ENCODE measurements around the gene POLR2H. TPM values are rescaled to one million over a fixed set of nuclear protein-coding genes. Genes with fewer than 3 reads are reported as not detected.

POLR2H gene
- total RNA-seq, 5 donors from 2014 or later (not counting 1 experiment from before 2014, with no cell fraction given), result 33.0 to 75.1 (median 53.3) TPM

DNA sequence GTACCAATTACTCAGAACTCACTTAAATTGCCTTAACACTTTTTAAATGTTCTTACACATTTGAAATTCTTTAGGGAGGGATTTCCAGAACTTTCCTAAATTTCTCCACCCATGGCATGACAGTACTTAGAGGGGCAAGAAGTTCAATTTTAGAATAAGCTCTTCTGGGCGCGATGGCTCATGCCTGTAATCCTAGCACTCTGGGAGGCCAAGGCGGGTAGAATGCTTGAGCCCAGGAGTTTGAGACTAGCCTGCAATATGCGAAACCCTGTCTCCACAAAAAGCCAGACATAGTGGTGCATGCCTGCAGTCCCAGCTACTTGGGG lies 13.5 kb upstream of the POLR2H start:
- ChIA-PET POLR2A (no interaction called here), CTCF (interaction anchor here in 1 of 2 donors (0.8 kb wide), 1 partner anchor 1499 kb away, joined by 4 read pairs; no protein-coding TSS in a partner anchor)
- Mint-ChIP-seq H3K36me3 (peaks cover 3% of the 10 kb centered on the region), H3K9me3 (no peaks in the 10 kb centered on the region), H3K27ac (no peak overlapping the region), H3K4me1 (no peaks in the 10 kb centered on the region), H3K4me3 (no peak overlapping the region), H3K27me3 (no peaks in the 10 kb centered on the region)
- H3K4me3 ChIP-seq (ENCODE audit: control insufficient read depth in 1 of 2, extremely low read depth in 1 of 2, low read length in 1 of 2), result no peak overlapping the region
- 94% methylated on average over 4 of the region's 4 CpGs for WGBS (ENCODE audit: insufficient coverage)
- H3K36me3 ChIP-seq (ENCODE audit: control insufficient read depth in 2 of 2, extremely low read depth in 1 of 2, insufficient read depth in 1 of 2, low read length in 1 of 2), result peaks cover 0 to 7% of the 10 kb centered on the region in 2 donors
- H3K9me3 ChIP-seq, result no peaks in the 10 kb centered on the region
- no peak for ATAC-seq (replicated peaks in 1 of 4)
- H3K27me3 ChIP-seq (replicated peaks in 1 of 2; ENCODE audit: control insufficient read depth in 2 of 2, extremely low read depth in 1 of 2, insufficient read depth in 2 of 2, low read length in 1 of 2), result no peaks in the 10 kb centered on the region
- H3K27ac ChIP-seq (ENCODE audit: low read length), result no peak overlapping the region
- DNase-seq, result no peak
- H3K4me1 ChIP-seq (ENCODE audit: control insufficient read depth in 1 of 2, extremely low read depth in 1 of 2, insufficient read depth in 2 of 2, low read length in 2 of 2), result no peaks in the 10 kb centered on the region

DNA sequence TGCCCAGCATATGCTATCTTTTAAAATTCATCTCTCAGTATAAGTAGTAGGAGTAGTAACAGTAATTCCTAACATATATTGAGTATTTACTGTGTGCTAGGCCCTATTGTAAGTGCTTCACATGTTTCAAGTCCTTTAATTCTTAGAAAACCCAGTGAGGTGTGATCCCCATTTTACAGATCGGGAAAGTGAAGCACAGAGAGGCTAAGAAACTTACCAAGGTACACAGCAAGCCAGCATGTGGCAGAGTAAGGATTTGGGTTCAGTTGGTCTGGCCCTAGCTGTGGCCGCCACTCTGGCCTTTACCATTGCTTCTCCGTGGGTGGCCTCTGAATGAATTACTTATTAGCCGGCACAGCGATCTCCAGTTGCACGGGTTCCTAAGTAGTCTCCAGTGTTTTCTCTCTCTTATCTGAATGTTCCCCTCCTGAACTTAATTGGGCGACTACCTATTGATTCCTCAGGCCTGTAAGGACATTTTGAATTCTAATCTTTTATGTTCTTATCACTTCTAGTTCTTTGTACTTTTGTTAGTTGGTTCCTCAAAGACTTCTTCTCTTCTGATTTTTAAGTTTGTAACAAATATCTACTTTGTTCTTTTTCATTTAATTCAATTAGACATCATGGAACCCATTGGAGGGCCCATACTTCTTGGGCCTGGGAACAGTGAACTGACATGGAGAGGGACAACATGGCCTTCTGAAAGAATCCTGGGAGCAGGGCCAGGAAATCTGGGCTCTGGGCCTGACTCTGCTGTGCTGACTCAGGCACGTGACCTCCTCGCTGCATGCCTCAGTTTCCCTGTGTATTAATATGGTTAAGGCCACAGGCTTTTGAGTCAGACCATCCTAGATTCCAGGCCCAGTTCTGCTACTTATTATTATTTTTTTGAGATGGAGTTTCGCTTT lies 11.7 kb upstream of the POLR2H start:
- Mint-ChIP-seq H3K4me3 (no peak overlapping the region), H3K27ac (no peak overlapping the region), H3K9me3 (no peaks in the 10 kb centered on the region), H3K36me3 (no peaks in the 10 kb centered on the region), H3K27me3 (no peaks in the 10 kb centered on the region), H3K4me1 (peaks cover 0 to 4% (median 0%) of the 10 kb centered on the region in 3 donors)
- ATAC-seq (replicated peaks in 1 of 4), result no peak
- DNase-seq, result no peak
- peaks cover 0 to 10% of the 10 kb centered on the region in 2 experiments for H3K4me1 ChIP-seq (ENCODE audit: control insufficient read depth in 1 of 2, extremely low read depth in 1 of 2, insufficient read depth in 2 of 2, low read length in 2 of 2)
- H3K27me3 ChIP-seq (replicated peaks in 1 of 2; ENCODE audit: control insufficient read depth in 2 of 2, extremely low read depth in 1 of 2, insufficient read depth in 2 of 2, low read length in 1 of 2), result peaks cover 0 to 3% of the 10 kb centered on the region in 2 experiments
- H3K36me3 ChIP-seq (ENCODE audit: control insufficient read depth in 2 of 2, extremely low read depth in 1 of 2, insufficient read depth in 1 of 2, low read length in 1 of 2), result no peaks in the 10 kb centered on the region
- WGBS (ENCODE audit: insufficient coverage), result no CpG with 5 or more reads among the region's 10 CpGs
- H3K9me3 ChIP-seq, result no peaks in the 10 kb centered on the region
- ChIA-PET POLR2A (no interaction called here), CTCF (no interaction called here)
- no peak overlapping the region for H3K4me3 ChIP-seq (ENCODE audit: control insufficient read depth in 1 of 2, extremely low read depth in 1 of 2, low read length in 1 of 2)
- no peak overlapping the region for H3K27ac ChIP-seq (ENCODE audit: low read length)

DNA sequence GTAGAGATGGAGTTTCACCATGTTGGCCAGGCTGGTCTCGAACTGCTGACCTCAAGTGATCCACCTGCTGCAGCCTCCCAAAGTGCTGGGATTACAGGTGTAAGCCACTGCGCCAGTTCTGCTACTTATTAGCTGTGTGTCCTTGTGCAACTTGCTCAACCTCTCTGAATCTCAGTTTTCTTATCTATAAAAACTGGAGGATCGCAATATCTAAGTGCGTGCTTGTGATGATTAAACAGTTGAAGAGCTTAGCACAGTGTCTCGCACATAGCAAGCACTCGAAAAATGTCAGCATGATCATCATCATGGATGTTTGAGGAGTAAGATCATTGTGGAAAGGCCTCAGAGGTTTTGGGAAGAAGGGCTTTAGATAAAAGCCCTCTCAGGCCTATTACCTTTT lies 10.9 kb upstream of the POLR2H start:
- no peaks in the 10 kb centered on the region for H3K9me3 Mint-ChIP-seq
- no peak overlapping the region for H3K27ac ChIP-seq (ENCODE audit: low read length)
- H3K27me3 Mint-ChIP-seq, result no peaks in the 10 kb centered on the region
- no peaks in the 10 kb centered on the region for H3K9me3 ChIP-seq
- H3K27me3 ChIP-seq (replicated peaks in 1 of 2; ENCODE audit: control insufficient read depth in 2 of 2, extremely low read depth in 1 of 2, insufficient read depth in 2 of 2, low read length in 1 of 2), result peaks cover 0 to 3% of the 10 kb centered on the region in 2 experiments
- H3K36me3 Mint-ChIP-seq, result no peaks in the 10 kb centered on the region
- ChIA-PET CTCF (interaction anchor here in 1 of 2 donors (1.1 kb wide), 1 partner anchor 21 kb away, joined by 4 read pairs; no protein-coding TSS in a partner anchor), POLR2A (no interaction called here)
- no peak overlapping the region for H3K27ac Mint-ChIP-seq
- no peak for ATAC-seq (replicated peaks in 1 of 4)
- 100% methylated on average over 3 of the region's 6 CpGs for WGBS (ENCODE audit: insufficient coverage)
- H3K4me3 ChIP-seq (ENCODE audit: control insufficient read depth in 1 of 2, extremely low read depth in 1 of 2, low read length in 1 of 2), result no peak overlapping the region
- no peak for DNase-seq
- H3K4me1 ChIP-seq (ENCODE audit: control insufficient read depth in 1 of 2, extremely low read depth in 1 of 2, insufficient read depth in 2 of 2, low read length in 2 of 2), result peaks cover 0 to 10% of the 10 kb centered on the region in 2 experiments
- H3K36me3 ChIP-seq (ENCODE audit: control insufficient read depth in 2 of 2, extremely low read depth in 1 of 2, insufficient read depth in 1 of 2, low read length in 1 of 2), result no peaks in the 10 kb centered on the region
- no peak overlapping the region for H3K4me3 Mint-ChIP-seq
- peaks cover 0 to 4% (median 0%) of the 10 kb centered on the region in 3 donors for H3K4me1 Mint-ChIP-seq

DNA sequence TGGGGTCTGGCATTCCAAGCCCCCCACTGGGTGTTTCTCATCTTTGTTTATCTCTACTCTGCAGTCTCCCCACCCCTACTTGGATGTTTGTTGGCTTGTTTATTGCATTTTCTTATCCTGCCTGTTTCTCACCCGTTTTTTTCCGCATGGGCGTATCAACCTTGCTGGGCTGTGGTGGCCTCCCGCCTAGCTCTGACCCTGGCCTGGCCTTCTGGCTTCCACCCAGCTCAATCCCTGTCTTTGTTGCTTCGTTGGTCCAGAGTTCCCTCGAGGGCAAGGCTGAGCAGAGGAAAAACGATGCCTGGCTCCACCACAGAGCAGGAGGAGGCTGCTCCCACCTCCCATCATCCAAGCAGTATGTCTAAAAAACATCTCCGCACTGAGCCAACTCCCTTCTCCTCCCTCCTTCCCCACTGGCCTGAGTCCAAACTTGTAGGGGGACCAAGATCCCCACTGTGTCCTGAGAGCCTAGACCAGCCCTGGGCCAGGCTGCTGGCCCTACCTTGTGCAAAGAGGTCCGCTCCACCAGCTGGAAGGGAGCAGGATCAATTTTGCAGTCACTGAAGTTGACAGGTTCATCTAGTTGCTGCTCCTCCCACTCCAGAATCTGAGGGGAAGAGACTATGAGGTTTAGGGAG lies 9.9 kb upstream of the POLR2H start:
- CTCF ChIA-PET, result interaction anchor here in 1 of 2 donors (1.1 kb wide), 1 partner anchor 20 kb away, joined by 4 read pairs; no protein-coding TSS in a partner anchor
- DNase-seq (no peak), ATAC-seq (replicated peaks in 1 of 4) (no peak)
- no peaks in the 10 kb centered on the region for H3K36me3 ChIP-seq (ENCODE audit: control insufficient read depth in 2 of 2, extremely low read depth in 1 of 2, insufficient read depth in 1 of 2, low read length in 1 of 2)
- peaks cover 0 to 3% of the 10 kb centered on the region in 2 experiments for H3K27me3 ChIP-seq (replicated peaks in 1 of 2; ENCODE audit: control insufficient read depth in 2 of 2, extremely low read depth in 1 of 2, insufficient read depth in 2 of 2, low read length in 1 of 2)
- no peak overlapping the region for H3K27ac ChIP-seq (ENCODE audit: low read length)
- 75% methylated on average over 7 of the region's 9 CpGs for WGBS (ENCODE audit: insufficient coverage)
- Mint-ChIP-seq H3K4me3 (no peak overlapping the region), H3K27me3 (no peaks in the 10 kb centered on the region), H3K27ac (no peak overlapping the region), H3K4me1 (peaks cover 0 to 4% (median 0%) of the 10 kb centered on the region in 3 donors), H3K36me3 (no peaks in the 10 kb centered on the region), H3K9me3 (no peaks in the 10 kb centered on the region)
- H3K4me1 ChIP-seq (ENCODE audit: control insufficient read depth in 1 of 2, extremely low read depth in 1 of 2, insufficient read depth in 2 of 2, low read length in 2 of 2), result peaks cover 0 to 10% of the 10 kb centered on the region in 2 experiments
- POLR2A ChIA-PET, result no interaction called here
- no peaks in the 10 kb centered on the region for H3K9me3 ChIP-seq
- H3K4me3 ChIP-seq (ENCODE audit: control insufficient read depth in 1 of 2, extremely low read depth in 1 of 2, low read length in 1 of 2), result no peak overlapping the region

DNA sequence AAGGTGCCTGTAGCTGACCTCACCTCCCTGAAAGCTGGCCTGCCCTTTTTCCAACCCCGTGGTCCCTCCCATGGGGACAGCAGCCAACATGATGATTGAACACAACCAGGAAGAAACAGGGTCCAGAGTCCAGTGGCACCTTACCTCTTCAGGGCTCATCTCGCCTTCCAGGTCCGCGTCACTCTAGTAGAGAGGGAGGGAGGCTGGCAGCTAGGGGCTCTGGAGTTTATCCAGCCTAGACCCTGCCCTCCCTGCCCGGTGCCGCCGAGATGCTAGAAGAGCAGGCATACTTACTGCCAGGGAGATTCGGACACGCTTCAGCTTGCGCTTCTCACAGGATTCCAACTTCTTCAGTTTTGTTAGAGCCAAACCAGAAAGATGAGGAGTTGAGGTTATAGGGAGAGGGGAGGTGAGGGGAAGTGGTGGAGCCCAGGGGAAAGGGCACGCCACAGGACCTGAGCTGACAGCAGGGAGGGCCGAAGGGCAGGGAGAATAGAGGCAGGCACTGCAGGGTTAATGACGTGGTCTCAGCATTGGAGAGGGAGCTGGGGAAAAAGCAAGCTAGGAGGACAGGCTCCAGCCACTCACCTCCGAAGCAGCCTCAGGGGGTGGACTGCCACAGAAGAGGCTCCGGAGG lies 9.2 kb upstream of the POLR2H start:
- no peaks in the 10 kb centered on the region for H3K9me3 ChIP-seq
- DNase-seq (no peak), ATAC-seq (replicated peaks in 1 of 4) (no peak)
- Mint-ChIP-seq H3K9me3 (no peaks in the 10 kb centered on the region), H3K27me3 (no peaks in the 10 kb centered on the region), H3K27ac (no peak overlapping the region), H3K4me1 (peaks cover 0 to 4% (median 0%) of the 10 kb centered on the region in 3 donors), H3K36me3 (no peaks in the 10 kb centered on the region), H3K4me3 (no peak overlapping the region)
- H3K27ac ChIP-seq (ENCODE audit: low read length), result no peak overlapping the region
- no peak overlapping the region for H3K4me3 ChIP-seq (ENCODE audit: control insufficient read depth in 1 of 2, extremely low read depth in 1 of 2, low read length in 1 of 2)
- ChIA-PET CTCF (interaction anchor here in 1 of 2 donors (0.6 to 1.2 kb wide), 2 partner anchors 162 to 1297 kb away, joined by 3 read pairs; no protein-coding TSS in a partner anchor), POLR2A (no interaction called here)
- 91% methylated on average over 11 of the region's 15 CpGs for WGBS (ENCODE audit: insufficient coverage)
- peaks cover 0 to 3% of the 10 kb centered on the region in 2 experiments for H3K27me3 ChIP-seq (replicated peaks in 1 of 2; ENCODE audit: control insufficient read depth in 2 of 2, extremely low read depth in 1 of 2, insufficient read depth in 2 of 2, low read length in 1 of 2)
- peaks cover 0 to 10% of the 10 kb centered on the region in 2 experiments for H3K4me1 ChIP-seq (ENCODE audit: control insufficient read depth in 1 of 2, extremely low read depth in 1 of 2, insufficient read depth in 2 of 2, low read length in 2 of 2)
- H3K36me3 ChIP-seq (ENCODE audit: control insufficient read depth in 2 of 2, extremely low read depth in 1 of 2, insufficient read depth in 1 of 2, low read length in 1 of 2), result no peaks in the 10 kb centered on the region

DNA sequence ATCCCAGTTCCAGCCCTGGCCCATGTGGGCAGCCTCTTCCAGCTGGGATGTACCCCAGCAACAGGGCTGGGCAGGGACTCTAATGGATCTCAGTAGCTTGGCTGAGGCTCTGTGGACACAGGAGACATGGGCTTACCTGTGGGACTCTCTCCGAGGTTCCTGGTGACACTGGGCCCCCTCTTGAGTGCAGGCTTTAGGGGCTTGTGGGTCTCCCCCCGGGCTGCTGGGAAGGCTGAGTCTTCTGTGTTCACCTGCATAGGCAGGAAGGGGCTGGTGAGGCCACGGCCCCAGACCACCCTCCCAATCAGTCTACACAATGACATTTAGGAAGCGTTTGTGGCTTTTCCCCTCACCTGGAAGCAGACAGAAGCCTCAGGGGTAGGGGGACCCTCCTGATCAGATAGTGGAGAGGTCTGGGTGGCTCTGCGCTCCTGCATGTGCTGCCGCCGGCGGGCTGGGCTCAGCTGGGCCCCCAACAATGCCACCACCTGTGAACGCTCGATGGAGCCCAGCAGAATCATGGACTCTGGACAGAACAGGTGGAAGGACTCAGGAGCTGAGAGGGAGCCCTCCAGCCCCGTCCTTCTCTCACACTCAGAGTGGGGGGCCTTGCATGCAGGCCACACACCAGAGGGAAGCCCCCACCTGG lies 8.5 kb upstream of the POLR2H start:
- CTCF ChIA-PET, result interaction anchor here in 1 of 2 donors (0.6 to 1.2 kb wide), 4 partner anchors 10 to 1298 kb away, joined by 3 to 4 read pairs (median 3); no protein-coding TSS in a partner anchor
- Mint-ChIP-seq H3K36me3 (no peaks in the 10 kb centered on the region), H3K27ac (no peak overlapping the region), H3K4me1 (peaks cover 0 to 4% (median 0%) of the 10 kb centered on the region in 3 donors), H3K4me3 (no peak overlapping the region), H3K27me3 (no peaks in the 10 kb centered on the region), H3K9me3 (no peaks in the 10 kb centered on the region)
- Histone ChIP-seq H3K9me3 (no peaks in the 10 kb centered on the region), H3K27ac (ENCODE audit: low read length) (no peak overlapping the region), H3K27me3 (replicated peaks in 1 of 2; ENCODE audit: control insufficient read depth in 2 of 2, extremely low read depth in 1 of 2, insufficient read depth in 2 of 2, low read length in 1 of 2) (peaks cover 0 to 3% of the 10 kb centered on the region in 2 experiments), H3K4me3 (ENCODE audit: control insufficient read depth in 1 of 2, extremely low read depth in 1 of 2, low read length in 1 of 2) (no peak overlapping the region), H3K36me3 (ENCODE audit: control insufficient read depth in 2 of 2, extremely low read depth in 1 of 2, insufficient read depth in 1 of 2, low read length in 1 of 2) (no peaks in the 10 kb centered on the region), H3K4me1 (ENCODE audit: control insufficient read depth in 1 of 2, extremely low read depth in 1 of 2, insufficient read depth in 2 of 2, low read length in 2 of 2) (peaks cover 0 to 10% of the 10 kb centered on the region in 2 experiments)
- WGBS (ENCODE audit: insufficient coverage), result 89% methylated on average over 3 of the region's 11 CpGs
- DNase-seq (no peak), ATAC-seq (replicated peaks in 1 of 4) (no peak)
- POLR2A ChIA-PET, result no interaction called here
